K562 (cell line): ENCODE data around the gene CPN2. TPM values are rescaled to one million over a fixed set of nuclear protein-coding genes. Genes with fewer than 3 reads are reported as not detected.

Experiments
- ADNP ChIP-seq: fragments of 200-800 bp; sonication (Bioruptor generic); IDR thresholded peaks from 2 replicates; pipeline ENCODE4 v1.6.1; 2016; ENCODE audit warnings: missing genetic modification characterization, missing compliant biosample characterization
- CBX5 ChIP-seq: IDR thresholded peaks from 2 replicates; pipeline ENCODE4 v1.6.1; 2014; ENCODE audit warnings: low read depth, borderline replicate concordance
- CREB1 ChIP-seq, 2 experiments: sonication (generic) in 1 of 2; formaldehyde crosslinking in 1 of 2; IDR thresholded peaks; 2 replicates each; pipeline versions ENCODE4 v1.6.1 to v1.8.0; 2012 to 2022; ENCODE audit warnings: inconsistent platforms in 1 of 2, mild to moderate bottlenecking in 1 of 2, missing genetic modification reagents in 1 of 2, moderate library complexity in 1 of 2
- CTBP1 ChIP-seq: fragments of 450-650 bp; IDR thresholded peaks from 2 replicates; pipeline ENCODE4 v1.6.1; 2016; ENCODE audit warnings: borderline replicate concordance
- GABPA ChIP-seq: fragments of 200-800 bp; sonication (Bioruptor generic); conservative IDR thresholded peaks from 2 replicates; pipeline ENCODE4 v1.6.1; 2016; ENCODE audit warnings: low read depth, missing genetic modification characterization, missing compliant biosample characterization
- GATAD2A ChIP-seq: fragments of 450-650 bp; IDR thresholded peaks from 2 replicates; pipeline ENCODE4 v1.6.1; 2017
- KAT2B ChIP-seq: IDR thresholded peaks from one replicate; pipeline ENCODE4 v1.6.1; 2012; ENCODE audit warnings: low read depth, mild to moderate bottlenecking, control low read depth, inconsistent platforms, low read length, moderate library complexity
- KLF13 ChIP-seq: fragments of 450-650 bp; IDR thresholded peaks from 2 replicates; pipeline ENCODE4 v1.6.1; 2016; ENCODE audit warnings: missing genetic modification characterization, low read depth, mild to moderate bottlenecking, missing compliant biosample characterization, moderate library complexity, borderline replicate concordance
- MAZ ChIP-seq, 2 experiments: fragments of 450-650 bp in 1 of 2; sonication (generic) in 1 of 2; formaldehyde crosslinking; IDR thresholded peaks in 1 of 2; conservative IDR thresholded peaks in 1 of 2; 2 replicates each; pipeline versions ENCODE4 v1.4.0 to v1.5.0; 2020; ENCODE audit warnings: mild to moderate bottlenecking in 1 of 2, missing genetic modification reagents in 1 of 2
- MLX ChIP-seq, 2 experiments: fragments of 450-650 bp in 1 of 2; sonication (generic) in 1 of 2; formaldehyde crosslinking; conservative IDR thresholded peaks; 2 replicates each; pipeline versions ENCODE4 v1.4.0 to v1.8.1; 2020 to 2022; ENCODE audit warnings: mild to moderate bottlenecking in 1 of 2, missing genetic modification reagents in 1 of 2
- RBBP5 ChIP-seq: fragments of 200-600 bp; sonication (generic); IDR thresholded peaks from 2 replicates; pipeline ENCODE4 v1.6.1; 2012; ENCODE audit warnings: borderline replicate concordance, mild to moderate bottlenecking, low read length, control low read depth, inconsistent platforms; ENCODE audit not compliant: insufficient read depth, poor library complexity, severe bottlenecking
- RHOXF2B ChIP-seq: fragments of 250-450 bp; sonication (Bioruptor Pico); conservative IDR thresholded peaks from 2 replicates; pipeline ENCODE4 v1.5.1; 2021
- SIX5 ChIP-seq, 2 experiments: IDR thresholded peaks; 2 replicates each; pipeline ENCODE4 v1.6.1; 2011; ENCODE audit warnings: low read length in 2 of 2, borderline replicate concordance in 1 of 2, low read depth in 1 of 2, mild to moderate bottlenecking in 1 of 2, moderate library complexity in 1 of 2; ENCODE audit not compliant: insufficient read depth in 1 of 2
- SP1 ChIP-seq: sonication (generic); formaldehyde crosslinking; IDR thresholded peaks from 2 replicates; pipeline ENCODE4 v1.8.1; 2022; ENCODE audit warnings: mild to moderate bottlenecking, missing genetic modification reagents
- TBL1XR1 ChIP-seq, 2 experiments: IDR thresholded peaks; 2 replicates each; pipeline ENCODE4 v1.6.1; 2012; ENCODE audit warnings: improper control_type of control experiment in 2 of 2, low read length in 2 of 2, mild to moderate bottlenecking in 1 of 2
- ZFX ChIP-seq: sonication (generic); formaldehyde crosslinking; IDR thresholded peaks from 2 replicates; pipeline ENCODE4 v1.8.0; 2022; ENCODE audit warnings: mild to moderate bottlenecking, missing genetic modification reagents, moderate library complexity
- ZNF124 ChIP-seq: sonication (generic); formaldehyde crosslinking; IDR thresholded peaks from 2 replicates; pipeline ENCODE4 v1.8.1; 2022; ENCODE audit warnings: missing genetic modification reagents
- ZNF507 ChIP-seq: conservative IDR thresholded peaks from 2 replicates; pipeline ENCODE4 v1.6.1; 2017; ENCODE audit warnings: missing genetic modification characterization, missing compliant biosample characterization
- ZNF561 ChIP-seq: fragments of 450-650 bp; formaldehyde crosslinking; conservative IDR thresholded peaks from 2 replicates; pipeline ENCODE4 v1.4.0; 2020; ENCODE audit warnings: mild to moderate bottlenecking, moderate library complexity
- polyA plus RNA-seq, 8 experiments: library from polyadenylated mRNA; depleted of rRNA in 4 of 8; stranded (reverse) in 5 of 8; unstranded in 3 of 8; fragments of >200 nt; fragmentation: Nextera tagmentation in 2 of 8; fragmentation: Illumina TruSeq in 1 of 8; extraction: Ambion mirVana in 2 of 8; extraction: Trizol in 1 of 8; gene quantifications; 2 replicates each; pipeline versions ENCODE4 v1.2.1 to v1.2.3, GENCODE V29; 2011 to 2014; ENCODE audit warnings: inconsistent platforms in 1 of 8, missing spikeins in 1 of 8
- total RNA-seq, 7 experiments: library from RNA; depleted of rRNA in 6 of 7; stranded (reverse); fragments of >200 nt in 6 of 7; fragmentation: Illumina TruSeq in 2 of 7; extraction: Trizol in 2 of 7; gene quantifications; 2 replicates each; pipeline versions ENCODE4 v1.2.1 to v1.2.3, GENCODE V29; 2011 to 2021; ENCODE audit warnings: low replicate concordance in 1 of 7
- TF ChIP-seq, protein P1 (sequence below), 2 experiments: fragments of 450-650 bp; conservative IDR thresholded peaks; 2 replicates each; pipeline ENCODE4 v1.6.1; 2017; ENCODE audit warnings: mild to moderate bottlenecking in 2 of 2, moderate library complexity in 2 of 2

CPN2 gene
- total and polyA plus RNA-seq, 9 of the 15 experiments (the other 6 are each of a cell fraction or from before 2014, with no cell fraction given): not detected

DNA sequence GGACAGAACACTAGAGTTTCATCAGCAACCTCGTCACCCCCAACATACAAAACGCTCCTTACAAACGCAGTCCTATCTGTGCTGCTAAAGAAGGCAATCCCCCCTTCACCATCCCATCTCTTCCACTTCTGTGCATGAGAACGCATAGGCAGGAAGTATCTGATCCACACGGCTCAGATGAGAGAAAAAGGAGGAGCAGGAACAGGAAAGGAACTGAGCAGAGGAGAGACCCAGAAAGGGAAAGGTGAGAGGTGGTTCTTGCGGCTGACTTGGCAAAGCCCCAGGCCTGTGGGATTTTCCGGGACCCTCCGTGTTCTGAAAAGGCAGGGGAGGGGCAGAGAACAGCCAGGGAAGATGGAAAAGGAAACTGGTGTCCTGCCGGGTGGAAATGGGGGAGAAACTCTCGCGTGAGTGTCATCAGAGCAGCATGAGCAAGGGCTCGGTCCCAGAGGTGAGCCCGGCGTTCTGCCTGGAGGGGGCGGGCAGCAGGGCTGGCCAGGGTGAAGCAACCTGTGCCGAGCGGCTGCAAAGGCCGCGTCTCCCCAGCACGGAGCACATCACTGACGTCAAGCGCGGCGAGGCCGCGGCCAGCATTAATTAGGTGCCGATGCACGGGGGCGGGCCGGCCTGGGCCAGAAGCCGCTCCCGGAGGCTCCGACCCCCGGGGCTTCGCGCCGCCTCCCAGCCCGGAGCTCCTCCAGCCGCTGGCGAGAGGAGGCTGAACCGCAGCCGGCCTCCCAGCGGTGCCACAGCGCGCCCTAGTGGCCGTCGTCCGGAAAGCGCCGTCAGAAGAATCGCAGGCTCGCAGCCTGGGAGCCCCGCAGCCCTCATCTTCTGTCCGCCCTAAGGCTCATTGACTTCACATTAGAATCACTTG, 35.8 kb downstream of the CPN2 start (continued):
- TF ChIP-seq, protein P1, sequence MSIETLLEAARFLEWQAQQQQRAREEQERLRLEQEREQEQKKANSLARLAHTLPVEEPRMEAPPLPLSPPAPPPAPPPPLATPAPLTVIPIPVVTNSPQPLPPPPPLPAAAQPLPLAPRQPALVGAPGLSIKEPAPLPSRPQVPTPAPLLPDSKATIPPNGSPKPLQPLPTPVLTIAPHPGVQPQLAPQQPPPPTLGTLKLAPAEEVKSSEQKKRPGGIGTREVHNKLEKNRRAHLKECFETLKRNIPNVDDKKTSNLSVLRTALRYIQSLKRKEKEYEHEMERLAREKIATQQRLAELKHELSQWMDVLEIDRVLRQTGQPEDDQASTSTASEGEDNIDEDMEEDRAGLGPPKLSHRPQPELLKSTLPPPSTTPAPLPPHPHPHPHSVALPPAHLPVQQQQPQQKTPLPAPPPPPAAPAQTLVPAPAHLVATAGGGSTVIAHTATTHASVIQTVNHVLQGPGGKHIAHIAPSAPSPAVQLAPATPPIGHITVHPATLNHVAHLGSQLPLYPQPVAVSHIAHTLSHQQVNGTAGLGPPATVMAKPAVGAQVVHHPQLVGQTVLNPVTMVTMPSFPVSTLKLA (conservative IDR thresholded peaks at IDR 0.05): 0 out of 4 replicates have a peak, but pooled peaks of 1 of the 2 experiments have one; percentile 37
- TF ChIP-seq MLX (CRISPR knock-in tag; conservative IDR thresholded peaks at IDR 0.05) (no peak), SP1 (CRISPR knock-in tag) (0 out of 2 replicates have a peak, but pooled peaks have one; percentile 29), TBL1XR1 (IDR thresholded peaks at IDR 0.05; ENCODE audit: low read length in 2 of 2) (no peak), SIX5 (IDR thresholded peaks at IDR 0.05; ENCODE audit: borderline replicate concordance in 1 of 2, insufficient read depth in 1 of 2, low read depth in 1 of 2, low read length in 2 of 2) (no peak), CREB1 (IDR thresholded peaks at IDR 0.05) (0 out of 2 replicates have a peak, but pooled peaks have one; percentile 10), CREB1 (CRISPR knock-in tag; IDR thresholded peaks at IDR 0.05) (peak; percentile 75; the same call in 1 of the 2 replicates), ZNF561 (CRISPR knock-in tag) (no peak), CBX5 (0 out of 2 replicates have a peak, but pooled peaks have one; percentile 10), RHOXF2B (CRISPR knock-in tag) (no peak), GATAD2A (0 out of 2 replicates have a peak, but pooled peaks have one; percentile 73), ZNF124 (CRISPR knock-in tag) (no peak), ZFX (CRISPR knock-in tag) (peak; percentile 75), CTBP1 (peak; percentile 75; the same call in 1 of the 2 replicates), MAZ (CRISPR knock-in tag; conservative IDR thresholded peaks at IDR 0.05 in 1 of 2, IDR thresholded peaks at IDR 0.05 in 1 of 2) (peak; percentile 85 to 89), GABPA (tag) (no peak), ADNP (tag) (peak; percentile 48; the same call in 1 of the 2 replicates), KLF13 (tag) (0 out of 2 replicates have a peak, but pooled peaks have one; percentile 54), RBBP5 (peak; percentile 31), ZNF507 (no peak), KAT2B (no peak)
